ENCODE results near the gene NFIX. TPM values are rescaled to one million over a fixed set of nuclear protein-coding genes. Genes with fewer than 3 reads are reported as not detected.

NFIX gene
- total and polyA plus RNA-seq, 9 of the 15 experiments (the other 6 are each of a cell fraction or from before 2014, with no cell fraction given) = 0.28 to 26.8 (median 5.4) TPM

- TF ChIP-seq SFPQ (IDR thresholded peaks at IDR 0.05; ENCODE audit: low read depth, low read length) = no peak
- TF ChIP-seq ARID4B (CRISPR knock-in tag; IDR thresholded peaks at IDR 0.05) = 0 out of 2 replicates have a peak, but pooled peaks have one; percentile 18
- TF ChIP-seq TCF3 (CRISPR knock-in tag; IDR thresholded peaks at IDR 0.05) = no peak
- peak in 1 of 2 experiments; percentile 58; a peak in 1 of 3 replicates for TF ChIP-seq CBX3 (IDR thresholded peaks at IDR 0.05; ENCODE audit: borderline replicate concordance in 1 of 2, low read length in 2 of 2)
- no peak for TF ChIP-seq MAFG (tag; conservative IDR thresholded peaks at IDR 0.05)
- peak; percentile 74 for TF ChIP-seq VEZF1 (CRISPR knock-in tag; IDR thresholded peaks at IDR 0.05)
- TF ChIP-seq NFATC3 (IDR thresholded peaks at IDR 0.05) = no peak
- TF ChIP-seq TOE1 (IDR thresholded peaks at IDR 0.05; ENCODE audit: borderline replicate concordance) = peak; percentile 62; the same call in 1 of the 2 replicates
- TF ChIP-seq TOE1 (CRISPR knock-in tag; IDR thresholded peaks at IDR 0.05; ENCODE audit: borderline replicate concordance, low read depth) = no peak
- no peak for TF ChIP-seq BCL6 (CRISPR knock-in tag; IDR thresholded peaks at IDR 0.05)
- peak; percentile 37; the same call in 1 of the 2 replicates for TF ChIP-seq EGR1 (conservative IDR thresholded peaks at IDR 0.05)
- no peak for TF ChIP-seq SETDB1 (IDR thresholded peaks at IDR 0.05; ENCODE audit: low read length)
- no peak for TF ChIP-seq PHF8 (IDR thresholded peaks at IDR 0.05; ENCODE audit: borderline replicate concordance, low read length)
- no peak for TF ChIP-seq HES1 (IDR thresholded peaks at IDR 0.05; ENCODE audit: low read depth)
- no peak; a peak in 1 of 4 replicates for TF ChIP-seq KDM4B (IDR thresholded peaks at IDR 0.05; ENCODE audit: borderline replicate concordance in 2 of 2, low read depth in 1 of 2)
- no peak for TF ChIP-seq IFI16 (CRISPR knock-in tag; IDR thresholded peaks at IDR 0.05)
- no peak for TF ChIP-seq NFE2 (IDR thresholded peaks at IDR 0.05; ENCODE audit: low read depth)
- no peak for TF ChIP-seq MEIS2 (IDR thresholded peaks at IDR 0.05; ENCODE audit: partially characterized antibody)
Measured at GRCh38 chr19:13117772-13118423, 122.6 kb downstream of the NFIX start, which contains the start of gene NACC1 (continued).
